ENCODE measurements around the gene SLC9A2. TPM values are rescaled to one million over a fixed set of nuclear protein-coding genes. Genes with fewer than 3 reads are reported as not detected.
A peak's percentile ranks its signal among the peaks of the same experiment; 100 is the strongest.

Gene SLC9A2
- total RNA-seq, 4 donors from 2014 or later: 61.7 to 151 (median 80.6) TPM

DNA sequence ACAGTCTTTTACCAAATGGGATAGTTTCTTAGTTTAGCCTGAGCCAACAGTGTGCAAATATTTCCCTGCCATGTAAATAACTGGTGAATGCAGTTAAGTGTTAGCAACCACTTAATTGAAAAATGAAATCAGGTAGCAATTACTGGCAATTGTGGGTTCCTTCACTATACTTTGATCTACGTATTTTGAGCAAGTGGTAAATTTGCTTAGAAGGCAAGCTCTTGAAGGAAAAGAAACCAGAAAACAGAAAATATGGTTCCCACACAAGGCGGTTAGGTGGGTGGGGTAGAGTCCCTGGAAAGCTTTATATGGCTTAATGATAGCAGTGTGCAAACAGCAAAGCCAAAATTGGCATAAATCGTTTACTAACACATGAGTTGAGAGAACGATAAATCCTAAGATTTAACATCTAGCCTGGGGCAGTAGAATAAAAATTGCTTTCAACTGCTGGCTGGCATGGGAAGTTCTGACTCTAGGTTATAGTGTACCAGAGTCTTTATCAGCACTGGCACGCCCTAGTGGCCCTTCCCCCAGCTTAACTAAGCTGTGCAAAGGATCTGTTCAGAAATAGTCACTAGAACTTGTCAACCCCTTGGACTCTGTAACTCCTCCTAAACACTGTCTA is 17.0 kb downstream of the SLC9A2 start:
- H3K4me1 ChIP-seq: peaks cover 18 to 77% (median 45%) of the 10 kb centered on the region in 4 donors
- in situ Hi-C loops (cut with MboI; ENCODE audit: low pct_ligation_motif_present in 1 of 4, low pct_unique_long_range_greater_than_20kb in 1 of 4, low sequenced_read_pairs in 3 of 4) (no loop called here), intact Hi-C loops (cut with DNase I; ENCODE audit: low total_unique reads) (no loop called here)
- TF ChIP-seq EP300 (IDR thresholded peaks at IDR 0.05; ENCODE audit: low read depth): no peak
- TF ChIP-seq, protein P1, sequence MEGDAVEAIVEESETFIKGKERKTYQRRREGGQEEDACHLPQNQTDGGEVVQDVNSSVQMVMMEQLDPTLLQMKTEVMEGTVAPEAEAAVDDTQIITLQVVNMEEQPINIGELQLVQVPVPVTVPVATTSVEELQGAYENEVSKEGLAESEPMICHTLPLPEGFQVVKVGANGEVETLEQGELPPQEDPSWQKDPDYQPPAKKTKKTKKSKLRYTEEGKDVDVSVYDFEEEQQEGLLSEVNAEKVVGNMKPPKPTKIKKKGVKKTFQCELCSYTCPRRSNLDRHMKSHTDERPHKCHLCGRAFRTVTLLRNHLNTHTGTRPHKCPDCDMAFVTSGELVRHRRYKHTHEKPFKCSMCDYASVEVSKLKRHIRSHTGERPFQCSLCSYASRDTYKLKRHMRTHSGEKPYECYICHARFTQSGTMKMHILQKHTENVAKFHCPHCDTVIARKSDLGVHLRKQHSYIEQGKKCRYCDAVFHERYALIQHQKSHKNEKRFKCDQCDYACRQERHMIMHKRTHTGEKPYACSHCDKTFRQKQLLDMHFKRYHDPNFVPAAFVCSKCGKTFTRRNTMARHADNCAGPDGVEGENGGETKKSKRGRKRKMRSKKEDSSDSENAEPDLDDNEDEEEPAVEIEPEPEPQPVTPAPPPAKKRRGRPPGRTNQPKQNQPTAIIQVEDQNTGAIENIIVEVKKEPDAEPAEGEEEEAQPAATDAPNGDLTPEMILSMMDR (IDR thresholded peaks at IDR 0.05): peak in 2 of 5 experiments; percentile 21 to 36
- TF ChIP-seq POLR2A (IDR thresholded peaks at IDR 0.05): peak; percentile 49
- peak in 2 of 3 donors; percentile 62 to 80 for TF ChIP-seq POLR2AphosphoS5 (IDR thresholded peaks at IDR 0.05)
- no peak overlapping the region for H3K4me3 ChIP-seq
- 45 to 53% methylated on average over 5 of the region's 5 CpGs for WGBS, 2 donors (ENCODE audit: low coverage in 1 of 2)
- H3K36me3 ChIP-seq: no peaks in the 10 kb centered on the region
- H3K27ac ChIP-seq: peak overlapping the region; percentile 82 to 87 (median 83)
- H3K9me3 ChIP-seq: no peaks in the 10 kb centered on the region
- no peaks in the 10 kb centered on the region for H3K27me3 ChIP-seq
- peak; percentile 84 for DNase-seq

DNA sequence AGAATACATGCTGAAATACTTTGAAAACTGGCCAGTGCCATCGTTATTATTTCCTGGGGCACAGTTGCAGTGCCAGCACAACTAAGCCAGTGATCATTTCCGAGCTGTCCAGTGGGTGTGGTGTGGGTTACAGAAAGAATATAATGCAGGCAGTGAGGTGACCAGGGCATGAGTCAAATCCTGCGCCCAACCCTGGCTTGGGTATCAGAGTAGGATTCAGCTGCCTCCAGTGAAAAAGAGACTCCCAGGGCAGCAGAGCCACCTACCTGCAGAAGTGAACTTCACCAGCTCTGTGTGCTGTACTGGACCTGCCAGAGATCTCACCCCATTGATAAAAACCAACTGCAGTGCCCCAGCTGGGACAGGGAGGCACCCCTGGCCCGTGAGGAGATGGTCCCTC is 18.0 kb downstream of the SLC9A2 start:
- 48% methylated on average over 4 of the region's 4 CpGs; no CpG with 5 or more reads in 1 of the 2 donors for WGBS, 2 donors (ENCODE audit: low coverage in 1 of 2)

DNA sequence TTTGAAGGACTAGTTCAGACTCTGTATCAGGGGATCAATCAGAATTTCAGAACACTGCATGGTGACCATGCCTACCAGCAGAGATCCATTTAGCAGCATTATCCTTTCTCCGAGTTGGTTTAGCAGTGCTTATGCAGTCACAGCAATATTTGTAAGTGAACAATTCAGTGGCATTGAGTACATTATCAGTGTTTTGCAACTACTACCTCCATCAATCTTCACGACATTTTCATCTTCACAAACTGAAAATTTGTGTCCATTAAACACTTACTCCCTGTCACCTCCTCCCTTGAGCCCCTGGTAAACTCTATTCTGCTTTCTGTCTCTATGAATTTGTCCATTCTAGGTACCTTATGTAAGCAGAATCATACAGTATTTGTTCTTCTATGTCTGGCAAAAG is 20.1 kb downstream of the SLC9A2 start:
- Histone ChIP-seq H3K27me3 (peaks cover 9% of the 10 kb centered on the region), H3K27ac (peak overlapping the region; percentile 82 to 87 (median 83)), H3K4me1 (peaks cover 18 to 54% (median 42%) of the 10 kb centered on the region in 4 donors), H3K4me3 (no peak overlapping the region), H3K9me3 (no peaks in the 10 kb centered on the region), H3K36me3 (no peaks in the 10 kb centered on the region)
- DNase-seq: no peak
- WGBS, 2 donors (ENCODE audit: low coverage in 1 of 2): 47 to 50% methylated on average over 2 of the region's 2 CpGs
- in situ Hi-C loops (cut with MboI; ENCODE audit: low pct_ligation_motif_present in 1 of 4, low pct_unique_long_range_greater_than_20kb in 1 of 4, low sequenced_read_pairs in 3 of 4) (no loop called here), intact Hi-C loops (cut with DNase I; ENCODE audit: low total_unique reads) (no loop called here)
- no peak for TF ChIP-seq POLR2AphosphoS5 (IDR thresholded peaks at IDR 0.05)
- TF ChIP-seq, protein P1 (IDR thresholded peaks at IDR 0.05): no peak
- TF ChIP-seq EP300 (IDR thresholded peaks at IDR 0.05; ENCODE audit: low read depth): no peak
- TF ChIP-seq POLR2A (IDR thresholded peaks at IDR 0.05): no peak

More for the DNA sequence above, 18.0 kb downstream of the SLC9A2 start:
- DNase-seq: peak; percentile 73
- Histone ChIP-seq H3K4me3 (peak overlapping the region in 1 of 4 donors; percentile 20), H3K27ac (peak overlapping the region; percentile 82 to 87 (median 83)), H3K4me1 (peaks cover 18 to 73% (median 43%) of the 10 kb centered on the region in 4 donors), H3K9me3 (no peaks in the 10 kb centered on the region), H3K36me3 (no peaks in the 10 kb centered on the region), H3K27me3 (no peaks in the 10 kb centered on the region)
- in situ Hi-C loops (cut with MboI; ENCODE audit: low pct_ligation_motif_present in 1 of 4, low pct_unique_long_range_greater_than_20kb in 1 of 4, low sequenced_read_pairs in 3 of 4) (no loop called here), intact Hi-C loops (cut with DNase I; ENCODE audit: low total_unique reads) (no loop called here)
- TF ChIP-seq POLR2A (IDR thresholded peaks at IDR 0.05): no peak
- TF ChIP-seq EP300 (IDR thresholded peaks at IDR 0.05; ENCODE audit: low read depth): no peak
- TF ChIP-seq, protein P1 (IDR thresholded peaks at IDR 0.05): peak in 3 of 5 experiments; percentile 29 to 47 (median 38)
- TF ChIP-seq POLR2AphosphoS5 (IDR thresholded peaks at IDR 0.05): peak in 2 of 3 donors; percentile 13 to 62

DNA sequence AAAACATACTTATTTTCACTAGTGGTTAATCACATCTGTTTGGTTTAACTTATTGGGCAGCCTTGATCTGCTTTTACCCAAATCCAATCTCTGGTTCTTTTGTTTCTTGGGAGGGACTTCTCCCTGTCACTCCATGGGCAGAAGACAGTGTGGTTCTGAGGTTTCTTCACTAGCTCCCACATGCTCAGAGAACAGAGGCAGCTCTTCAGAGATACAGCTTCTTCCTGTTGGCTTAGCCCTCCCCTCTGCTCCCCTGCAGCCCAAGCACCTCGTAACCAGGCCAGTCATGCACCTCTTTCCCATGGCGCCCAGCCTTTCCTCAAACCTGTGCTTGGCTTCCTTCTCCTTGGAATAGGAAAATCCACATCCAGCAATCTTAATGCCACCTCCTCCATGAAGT is 32.8 kb downstream of the SLC9A2 start:
- Histone ChIP-seq H3K27me3 (no peaks in the 10 kb centered on the region), H3K27ac (no peak overlapping the region)

More for the DNA sequence above, 32.8 kb downstream of the SLC9A2 start:
- in situ Hi-C loops (cut with MboI; ENCODE audit: low pct_ligation_motif_present in 1 of 4, low pct_unique_long_range_greater_than_20kb in 1 of 4, low sequenced_read_pairs in 3 of 4): no loop called here
- H3K36me3 ChIP-seq: no peaks in the 10 kb centered on the region
- 60 to 75% methylated on average over 1 to 2 of the region's 2 CpGs for WGBS, 2 donors (ENCODE audit: low coverage in 1 of 2)
- no peak overlapping the region for H3K4me3 ChIP-seq
- H3K9me3 ChIP-seq: no peaks in the 10 kb centered on the region
- no peak for DNase-seq
- intact Hi-C loops (cut with DNase I; ENCODE audit: low total_unique reads): no loop called here
- TF ChIP-seq POLR2A (IDR thresholded peaks at IDR 0.05): no peak
- no peak for TF ChIP-seq POLR2AphosphoS5 (IDR thresholded peaks at IDR 0.05)
- no peak for TF ChIP-seq EP300 (IDR thresholded peaks at IDR 0.05; ENCODE audit: low read depth)
- no peaks in the 10 kb centered on the region for H3K4me1 ChIP-seq
